NCI-H2227 (cell line): Measurements from ENCODE around the gene CRAMP1.
"Not testable (repeated sequence)": the region's sequence is repeated elsewhere in the genome, so short reads cannot be mapped to it uniquely, and the experiment has no call there.

Experiments used
- DNase-seq: peaks from one replicate; lab custom pipeline; 2025; ENCODE audit not compliant: unreplicated experiment; lab: John Stamatoyannopoulos, UW

The CRAMP1 gene

DNA sequence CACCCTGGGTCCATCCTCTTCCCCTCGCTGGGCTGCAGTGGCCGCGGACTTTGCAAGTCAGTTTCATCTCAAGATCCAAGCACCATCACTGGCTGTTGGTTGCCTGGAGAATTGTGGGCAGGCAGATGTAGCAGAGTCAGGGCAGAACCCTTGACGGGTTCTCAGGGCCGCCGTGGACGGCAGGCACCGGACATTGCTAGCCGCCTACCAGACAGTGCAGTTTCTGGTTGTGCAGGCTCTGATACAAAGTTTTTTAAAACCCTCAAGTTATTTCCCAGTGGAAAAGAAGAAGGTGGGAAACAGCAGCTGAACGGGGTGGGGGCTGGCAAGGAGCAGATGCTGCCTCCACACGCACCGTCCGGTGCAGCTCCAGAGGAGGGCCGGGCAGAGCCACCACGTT, 97.2 kb downstream of the CRAMP1 start:
- no peak for DNase-seq

DNA sequence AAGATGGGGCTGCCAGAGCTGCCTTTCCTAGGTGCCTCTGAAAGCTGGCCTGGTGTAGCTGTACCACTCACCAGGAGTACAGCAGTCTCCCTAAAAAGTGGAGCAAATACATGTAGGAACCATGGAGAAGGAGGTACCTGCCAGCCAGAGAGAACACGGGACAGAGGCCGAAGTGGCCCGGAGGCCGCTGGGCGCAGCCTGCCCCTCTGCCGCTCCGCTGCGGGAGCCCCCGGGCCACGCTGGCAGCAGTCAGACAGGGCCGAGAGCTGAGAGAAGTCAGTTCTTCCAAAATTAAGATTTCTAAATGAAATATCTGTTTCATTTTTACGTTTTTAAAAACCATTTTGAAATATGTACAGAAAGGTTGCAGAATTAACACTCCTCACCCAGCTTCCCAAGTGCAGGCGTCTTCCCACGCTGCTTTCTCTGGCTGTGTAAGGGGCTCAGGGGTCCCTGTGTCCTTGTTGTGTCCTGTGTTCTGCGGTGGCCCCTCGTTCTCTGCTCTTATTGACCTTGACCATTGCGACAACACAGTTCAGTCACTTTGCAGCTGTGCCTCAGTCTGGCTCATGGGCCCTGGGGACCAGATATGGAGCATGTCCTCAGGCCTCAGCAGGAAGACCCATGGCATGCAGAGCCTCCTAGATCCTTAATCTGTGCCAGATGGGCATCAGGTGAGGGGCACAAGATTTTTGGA, 98.8 kb downstream of the CRAMP1 start:
- DNase-seq: no peak

DNA sequence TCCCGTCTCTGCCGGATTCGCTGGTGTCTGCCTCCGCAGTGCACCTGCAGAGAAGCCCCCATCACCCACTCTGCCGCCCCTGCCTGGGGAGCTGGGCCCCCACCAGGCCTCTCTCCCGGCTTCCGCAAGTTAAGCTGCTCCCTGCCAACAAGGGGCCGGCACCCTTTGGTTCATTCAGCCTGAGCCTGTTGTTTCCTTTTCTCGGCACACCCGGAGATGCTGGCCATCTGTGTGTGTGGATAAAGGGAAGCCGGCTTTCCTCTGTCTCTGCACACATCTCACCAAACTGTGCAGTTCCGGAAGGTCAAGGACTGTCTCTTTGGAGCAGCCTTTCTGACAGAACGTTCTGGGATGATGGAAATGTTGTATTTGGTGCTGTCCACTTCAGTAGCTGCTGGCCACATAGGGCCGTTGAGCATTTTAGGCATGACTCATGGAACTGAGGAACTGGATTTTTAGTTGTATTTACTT, 100.7 kb downstream of the CRAMP1 start:
- DNase-seq: no peak

DNA sequence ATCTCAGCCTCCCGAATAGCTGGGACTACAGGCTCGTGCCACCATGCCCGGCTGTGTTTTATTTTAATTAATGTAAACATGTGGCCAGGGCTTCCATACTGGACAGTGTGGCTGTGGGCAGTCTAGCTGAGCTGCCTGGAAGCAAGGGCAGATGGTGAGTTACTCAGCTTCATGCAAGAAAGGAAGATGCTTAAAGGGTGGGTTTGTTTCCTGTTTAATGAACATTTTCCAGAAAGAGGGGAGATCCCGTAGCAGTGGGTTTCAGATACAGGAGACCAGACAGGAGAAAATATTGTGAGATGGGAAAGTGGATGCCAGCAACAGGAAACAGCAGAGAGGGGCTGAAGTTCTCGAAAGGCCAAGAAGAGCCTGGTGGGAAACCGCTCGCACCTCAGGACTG, 101.2 kb downstream of the CRAMP1 start:
- DNase-seq: no peak

DNA sequence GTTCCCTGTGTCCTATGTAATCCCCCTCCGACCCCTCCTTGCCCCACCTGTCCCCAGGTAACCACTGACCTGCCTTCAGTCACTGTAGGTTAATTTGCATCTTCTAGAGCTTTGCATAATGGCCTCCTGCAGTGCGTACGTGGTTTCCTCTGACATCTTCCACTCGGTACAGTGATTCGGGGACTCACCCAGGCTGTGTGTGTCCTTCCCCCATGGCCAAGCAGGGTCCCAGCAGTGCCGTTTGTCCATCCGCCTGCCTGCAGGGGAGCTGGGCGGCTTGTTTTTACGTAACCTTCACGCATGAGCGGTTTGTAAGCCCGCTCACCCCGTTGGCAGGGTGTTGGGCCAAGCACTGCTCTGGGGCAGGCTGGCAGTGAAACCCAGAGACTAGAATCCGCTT, 101.8 kb downstream of the CRAMP1 start:
- DNase-seq: no peak

DNA sequence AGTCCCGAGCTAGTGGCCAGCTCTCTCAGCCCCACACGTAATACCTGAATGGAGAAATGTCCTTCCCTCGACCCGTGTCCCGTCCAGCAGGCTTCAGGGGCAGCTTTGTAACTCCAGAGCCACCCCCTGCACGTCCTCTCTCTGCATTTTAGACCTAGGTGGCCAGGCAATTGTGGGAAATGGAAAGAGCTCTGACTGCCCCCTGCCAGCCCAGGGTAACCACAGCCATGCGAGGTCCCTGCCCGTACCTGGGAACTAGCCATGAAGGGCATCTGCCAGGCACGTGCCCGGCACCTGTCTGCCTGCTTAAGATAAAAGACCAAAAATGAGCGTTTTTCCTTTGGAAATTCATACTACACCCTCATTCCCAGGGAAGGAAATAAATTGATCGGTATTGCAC, 103.1 kb downstream of the CRAMP1 start:
- DNase-seq: no peak

DNA sequence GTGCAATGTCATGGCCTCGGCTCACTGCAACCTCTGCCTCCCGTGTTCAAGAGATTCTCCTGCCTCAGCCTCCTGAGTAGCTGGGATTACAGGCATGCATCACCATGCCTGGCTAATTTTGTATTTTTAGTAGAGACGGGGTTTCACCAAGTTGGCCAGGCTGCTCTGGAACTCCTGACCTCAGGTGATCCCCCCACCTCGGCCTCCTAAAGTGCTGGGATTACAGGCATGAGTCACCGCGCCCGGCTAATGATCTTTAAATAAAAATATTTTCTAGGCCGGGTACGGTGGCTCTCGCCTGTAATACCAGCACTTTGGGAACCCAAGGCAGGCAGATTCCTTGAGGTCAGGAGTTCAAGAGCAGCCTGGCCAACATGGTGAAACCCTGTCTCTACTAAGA, 106.1 kb downstream of the CRAMP1 start:
- DNase-seq: not testable (repeated sequence)

DNA sequence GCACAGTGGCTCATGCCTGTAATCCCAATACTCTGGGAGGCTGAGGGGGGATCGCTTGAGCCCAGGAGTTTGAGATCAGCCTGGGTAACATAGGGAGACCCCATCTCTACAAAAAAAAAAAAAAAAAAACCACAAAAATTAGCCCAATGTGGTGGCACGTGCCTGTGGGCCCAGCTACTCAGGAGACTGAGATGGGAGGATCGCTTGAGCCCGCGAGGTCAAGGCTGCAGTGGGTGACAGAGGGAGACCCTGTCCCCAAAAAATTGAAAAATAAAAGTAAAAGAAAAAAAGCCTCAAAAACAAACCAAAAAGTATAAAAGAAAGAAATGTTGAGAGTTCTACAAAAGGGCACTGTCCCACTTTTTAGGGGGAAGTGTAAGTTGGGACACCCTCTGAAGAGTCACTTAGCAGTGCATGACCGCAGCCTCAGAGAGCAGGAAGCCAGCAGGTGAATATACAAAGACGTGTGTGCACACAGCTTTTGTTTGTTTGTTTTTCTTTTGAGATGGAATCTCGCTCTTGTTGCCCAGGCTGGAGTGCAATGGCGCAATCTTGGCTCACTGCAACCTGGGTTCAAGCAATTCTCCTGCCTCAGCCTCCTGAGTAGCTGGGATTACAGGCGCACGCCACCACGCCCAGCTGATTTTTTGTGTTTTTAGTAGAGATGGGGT, 107.5 kb downstream of the CRAMP1 start:
- DNase-seq: not testable (repeated sequence)

DNA sequence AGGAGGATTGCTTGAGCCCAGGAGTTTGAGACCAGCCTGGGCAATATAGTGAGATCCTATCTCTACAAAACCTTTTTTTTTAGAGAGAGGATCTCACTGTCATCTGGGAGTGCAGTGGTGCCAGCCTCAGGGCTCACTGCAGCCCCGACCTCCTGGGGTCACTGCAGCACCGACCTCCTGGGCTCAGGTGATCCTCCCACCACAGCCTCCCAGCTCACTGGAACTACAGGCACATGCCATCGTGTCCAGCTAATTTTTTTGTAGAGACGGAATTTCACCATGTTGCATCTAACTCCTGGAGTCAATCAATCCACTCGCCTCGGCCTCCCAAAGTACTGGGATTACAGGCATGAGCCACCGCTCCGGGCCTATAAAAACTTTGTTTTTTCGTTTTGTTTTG, 109.2 kb downstream of the CRAMP1 start:
- DNase-seq: no peak

DNA sequence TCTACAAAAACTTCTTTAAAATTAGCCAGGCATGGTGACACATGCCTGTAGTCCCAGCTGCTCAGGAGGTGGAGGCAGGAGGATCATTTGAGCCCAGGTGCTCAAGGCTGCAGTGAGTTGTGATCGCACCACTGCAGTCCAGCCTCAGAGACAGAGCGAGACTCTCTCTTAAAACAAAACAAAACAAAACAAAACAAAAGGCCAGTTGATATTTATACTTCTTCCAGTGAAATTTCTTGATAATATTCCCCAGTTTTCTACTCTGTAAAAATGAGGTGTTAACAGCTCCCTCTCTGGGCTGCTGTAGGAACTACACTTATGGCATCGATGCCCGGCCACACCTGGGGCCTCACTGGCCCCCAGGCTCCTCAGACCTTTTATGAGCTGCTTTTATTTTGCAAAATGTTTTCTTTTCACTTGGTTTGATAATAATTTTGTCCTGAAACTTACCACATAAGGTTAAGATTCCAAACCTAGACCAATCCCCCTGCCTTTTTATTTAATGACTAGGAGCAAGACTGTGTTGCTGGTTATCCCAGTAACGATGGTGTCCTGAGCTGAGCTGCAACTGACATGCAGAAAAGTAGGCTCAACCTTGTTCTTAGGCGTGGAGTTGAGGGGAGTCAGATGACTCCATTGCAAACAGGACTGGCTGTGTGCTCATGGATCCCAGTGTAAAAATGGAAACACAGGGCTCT, 111.4 kb downstream of the CRAMP1 start:
- DNase-seq: peak; percentile 61

DNA sequence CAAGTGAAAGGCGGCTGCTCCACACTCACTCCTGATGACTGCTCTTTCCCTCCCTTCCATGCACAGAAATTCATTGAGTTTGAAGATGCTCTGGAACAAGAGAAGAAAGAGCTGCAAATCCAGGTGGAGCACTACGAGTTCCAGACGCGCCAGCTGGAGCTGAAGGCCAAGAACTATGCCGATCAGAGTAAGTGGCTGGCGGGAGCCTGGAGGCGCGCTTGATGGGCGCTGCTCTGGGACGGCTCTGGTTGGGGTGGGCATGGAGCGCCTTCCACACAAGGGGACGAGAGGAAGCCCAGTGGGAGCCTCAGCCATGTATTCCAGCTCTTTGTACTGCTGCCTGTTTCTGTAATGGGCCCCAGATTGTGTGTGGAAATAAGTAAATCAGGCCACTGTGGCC, 112.3 kb downstream of the CRAMP1 start:
- no peak for DNase-seq

DNA sequence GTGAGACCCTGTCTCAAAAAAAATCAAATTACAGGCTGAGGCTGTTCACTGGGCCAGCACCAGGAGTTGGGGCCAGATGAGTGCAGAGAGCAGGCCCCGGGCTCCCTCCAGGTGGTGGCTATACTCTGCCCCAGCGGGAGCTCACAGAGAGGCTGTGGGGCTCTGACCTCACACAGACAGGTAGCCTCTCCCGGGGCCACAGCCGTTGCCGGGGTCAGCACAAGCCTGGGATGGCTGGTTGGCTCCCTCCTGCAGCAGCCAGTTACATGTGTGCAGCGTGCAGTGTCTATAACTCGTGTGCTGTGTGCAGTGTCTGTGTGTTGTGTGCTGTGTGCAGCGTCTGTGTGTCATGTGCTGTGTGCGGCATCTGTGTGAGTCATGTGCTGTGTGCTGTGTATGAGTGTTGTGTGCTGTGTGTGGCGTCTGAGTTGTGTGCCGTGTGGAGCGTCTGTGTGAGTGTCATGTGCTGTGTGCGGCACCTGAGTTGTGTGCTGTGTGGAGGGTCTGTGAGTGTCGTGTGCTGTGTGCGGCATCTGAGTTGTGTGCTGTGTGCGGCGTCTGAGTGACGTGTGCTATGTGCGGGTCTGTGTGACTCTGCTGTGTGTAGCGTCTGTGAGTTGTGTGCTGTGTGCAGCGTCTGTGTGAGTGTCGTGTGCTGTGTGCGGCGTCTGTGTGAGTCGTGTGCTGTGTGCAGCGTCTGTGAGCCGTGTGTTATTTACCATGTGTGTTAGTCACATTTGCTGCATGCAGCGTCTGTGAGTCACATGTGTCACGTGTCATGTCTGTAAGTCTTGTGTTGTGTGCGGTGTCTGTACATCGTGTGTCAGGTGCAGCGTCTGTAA, 114.7 kb downstream of the CRAMP1 start:
- DNase-seq: no peak
